GM06990 (cell line): ENCODE measurements around the gene SNTG2.

Experiments
- DNase-seq: peaks from one replicate; pipeline ENCODE4 v3.0.0-alpha.2; 2011; ENCODE audit not compliant: insufficient read length; ENCODE audit errors: extremely low read depth
- H3K27me3 ChIP-seq: replicated peaks from 2 replicates; pipeline ENCODE4 v1.6.0; 2011; ENCODE audit warnings: low read length; ENCODE audit not compliant: control insufficient read depth, insufficient read depth
- H3K36me3 ChIP-seq: 2 replicates; pipeline ENCODE4 v1.5.1; 2011; ENCODE audit warnings: low read length; ENCODE audit not compliant: control insufficient read depth, insufficient read depth
- H3K4me3 ChIP-seq: replicated peaks from 2 replicates; pipeline ENCODE4 v1.5.1; 2011; ENCODE audit warnings: low read depth, mild to moderate bottlenecking, control low read depth, low read length
- TF ChIP-seq, protein P1 (sequence below): IDR thresholded peaks from 2 replicates; pipeline ENCODE4 v1.5.1; 2011; ENCODE audit warnings: low read length, control low read depth, mild to moderate bottlenecking, inconsistent platforms; ENCODE audit not compliant: insufficient read depth, poor library complexity, severe bottlenecking

SNTG2 gene

DNA sequence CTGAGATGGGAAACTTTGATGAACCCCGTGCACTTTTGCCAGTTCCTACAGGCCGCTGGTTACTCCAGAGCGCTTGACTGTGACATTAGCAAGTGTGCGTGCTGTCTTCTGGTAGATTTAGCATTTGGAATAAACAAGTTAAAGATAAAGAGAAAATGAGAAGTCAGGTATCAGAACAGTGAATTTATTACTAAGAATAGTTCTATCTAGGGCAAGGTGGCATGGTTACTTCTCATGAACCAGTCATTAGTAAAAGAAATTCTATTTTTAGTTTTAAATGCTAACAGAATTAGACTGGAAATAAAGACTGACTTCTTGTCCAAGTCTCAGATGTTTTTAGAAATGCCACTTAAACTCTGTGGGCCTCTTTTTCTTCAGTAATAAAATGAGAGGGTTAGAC is 258.6 kb downstream of the SNTG2 start:
- Histone ChIP-seq H3K36me3 (no peaks in the 10 kb centered on the region), H3K27me3 (no peaks in the 10 kb centered on the region), H3K4me3 (no peak overlapping the region)
- TF ChIP-seq, protein P1, sequence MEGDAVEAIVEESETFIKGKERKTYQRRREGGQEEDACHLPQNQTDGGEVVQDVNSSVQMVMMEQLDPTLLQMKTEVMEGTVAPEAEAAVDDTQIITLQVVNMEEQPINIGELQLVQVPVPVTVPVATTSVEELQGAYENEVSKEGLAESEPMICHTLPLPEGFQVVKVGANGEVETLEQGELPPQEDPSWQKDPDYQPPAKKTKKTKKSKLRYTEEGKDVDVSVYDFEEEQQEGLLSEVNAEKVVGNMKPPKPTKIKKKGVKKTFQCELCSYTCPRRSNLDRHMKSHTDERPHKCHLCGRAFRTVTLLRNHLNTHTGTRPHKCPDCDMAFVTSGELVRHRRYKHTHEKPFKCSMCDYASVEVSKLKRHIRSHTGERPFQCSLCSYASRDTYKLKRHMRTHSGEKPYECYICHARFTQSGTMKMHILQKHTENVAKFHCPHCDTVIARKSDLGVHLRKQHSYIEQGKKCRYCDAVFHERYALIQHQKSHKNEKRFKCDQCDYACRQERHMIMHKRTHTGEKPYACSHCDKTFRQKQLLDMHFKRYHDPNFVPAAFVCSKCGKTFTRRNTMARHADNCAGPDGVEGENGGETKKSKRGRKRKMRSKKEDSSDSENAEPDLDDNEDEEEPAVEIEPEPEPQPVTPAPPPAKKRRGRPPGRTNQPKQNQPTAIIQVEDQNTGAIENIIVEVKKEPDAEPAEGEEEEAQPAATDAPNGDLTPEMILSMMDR: no peak
- no peak for DNase-seq

DNA sequence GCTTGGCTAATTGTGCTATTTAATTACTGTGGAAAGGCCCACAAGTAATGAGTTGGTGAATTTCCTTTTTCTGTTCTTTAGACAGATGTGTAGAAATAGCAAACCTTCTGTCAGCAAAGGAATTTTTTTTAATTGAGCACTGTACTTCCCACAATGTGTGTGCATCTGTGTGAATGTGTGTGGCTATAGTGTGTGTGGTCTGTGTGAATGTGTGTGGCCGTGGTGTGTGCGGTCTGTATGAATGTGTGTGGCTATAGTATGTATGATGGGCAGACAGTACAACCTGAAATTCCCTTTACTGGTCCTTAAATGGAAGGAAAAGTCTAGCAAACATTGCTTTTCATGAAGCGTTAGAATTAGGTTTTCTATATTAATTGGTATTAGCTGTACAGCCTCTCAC is 259.1 kb downstream of the SNTG2 start:
- Histone ChIP-seq H3K27me3 (no peaks in the 10 kb centered on the region), H3K36me3 (no peaks in the 10 kb centered on the region), H3K4me3 (no peak overlapping the region)
- no peak for DNase-seq
- TF ChIP-seq, protein P1: no peak

- DNase-seq: no peak
- TF ChIP-seq, protein P1: no peak
- Histone ChIP-seq H3K36me3 (no peaks in the 10 kb centered on the region), H3K4me3 (no peak overlapping the region), H3K27me3 (no peaks in the 10 kb centered on the region)
These were observed 259.7 kb downstream of the SNTG2 start for GRCh38 chr2:1210352-1210751.

DNA sequence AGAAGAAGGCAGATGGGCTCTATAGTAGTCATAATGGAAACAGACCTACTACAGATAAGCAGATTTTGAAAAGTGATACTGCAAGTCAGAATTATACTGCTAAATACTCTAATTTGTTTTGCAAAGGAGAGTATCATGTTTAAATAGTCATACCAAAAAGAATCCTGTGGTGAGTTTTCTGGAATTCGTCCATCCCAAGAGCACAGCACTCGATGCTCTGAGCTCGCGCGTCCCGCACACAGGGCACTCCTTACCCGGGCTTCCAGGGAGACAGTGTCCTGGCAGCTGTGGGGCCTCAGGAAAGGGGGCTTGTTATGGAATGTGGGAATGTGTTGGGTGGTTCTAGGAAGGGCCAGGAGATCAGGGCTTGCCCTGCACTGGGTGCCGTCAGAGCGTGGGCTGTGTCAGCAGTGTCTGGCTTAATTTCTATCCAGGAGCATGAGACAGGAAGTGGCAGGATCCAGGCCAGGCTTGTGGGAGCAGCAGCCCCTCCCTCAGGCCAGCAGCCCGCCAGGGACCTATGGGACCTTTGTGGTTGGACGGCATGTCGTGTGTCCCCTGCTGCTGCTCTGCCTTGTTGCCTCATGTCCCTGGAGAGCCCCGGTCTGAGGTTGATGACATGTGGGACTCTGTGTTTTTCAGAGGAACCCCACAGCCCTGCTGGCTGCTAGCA is 269.4 kb downstream of the SNTG2 start:
- H3K4me3 ChIP-seq: no peak overlapping the region
- DNase-seq: no peak
- TF ChIP-seq, protein P1: no peak
- H3K36me3 ChIP-seq: no peaks in the 10 kb centered on the region
- H3K27me3 ChIP-seq: no peaks in the 10 kb centered on the region

DNA sequence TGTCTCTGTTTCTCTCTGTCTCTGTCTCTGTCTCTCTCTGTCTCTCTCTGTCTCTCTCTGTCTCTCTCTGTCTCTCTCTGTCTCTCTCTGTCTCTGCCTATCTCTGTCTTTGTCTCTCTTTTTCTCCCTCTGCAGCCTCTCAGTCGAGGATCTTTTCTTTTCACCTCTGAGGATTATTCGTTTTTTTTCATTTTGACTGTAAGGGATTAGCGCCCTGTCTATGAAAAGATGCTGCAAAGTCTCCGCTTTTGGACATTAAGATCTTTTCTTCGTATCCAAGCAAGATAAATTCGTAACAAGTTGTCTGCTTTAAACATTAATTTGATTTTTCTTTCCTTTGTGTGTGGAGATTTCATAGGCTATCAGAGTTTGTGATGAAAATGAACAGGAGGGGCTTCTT is 271.4 kb downstream of the SNTG2 start:
- no peak for DNase-seq
- H3K36me3 ChIP-seq: no peaks in the 10 kb centered on the region
- TF ChIP-seq, protein P1: no peak
- H3K27me3 ChIP-seq: no peaks in the 10 kb centered on the region
- no peak overlapping the region for H3K4me3 ChIP-seq

DNA sequence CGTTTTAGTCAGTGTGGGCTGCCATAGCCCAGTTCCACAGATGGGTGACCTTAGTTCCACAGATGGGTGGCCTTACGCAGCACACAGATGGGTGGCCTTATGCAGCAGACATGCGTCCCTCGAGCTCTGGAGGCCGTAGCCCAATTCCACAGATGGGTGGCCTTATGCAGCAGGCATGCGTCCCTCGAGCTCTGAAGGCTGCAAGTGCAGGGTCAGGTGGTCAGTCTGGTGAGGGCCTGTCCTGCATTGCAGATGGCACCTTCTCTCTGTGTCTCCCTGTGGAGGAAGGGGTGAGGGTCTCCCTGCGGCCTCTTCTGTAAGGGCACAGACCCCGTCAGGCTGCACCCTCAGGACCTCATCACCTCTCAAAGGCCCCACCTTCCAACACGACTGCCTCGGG is 273.1 kb downstream of the SNTG2 start:
- H3K4me3 ChIP-seq: no peak overlapping the region
- DNase-seq: no peak
- TF ChIP-seq, protein P1: no peak
- no peaks in the 10 kb centered on the region for H3K27me3 ChIP-seq
- no peaks in the 10 kb centered on the region for H3K36me3 ChIP-seq
